HG02763 (cell line): ENCODE measurements around the gene CYP8B1.
"Not testable (repeated sequence)": the region's sequence is repeated elsewhere in the genome, so short reads cannot be mapped to it uniquely, and the experiment has no call there.

ENCODE experiments used
- ATAC-seq: cut with Tn5 transposase; IDR thresholded peaks from one replicate; pipeline ENCODE4 v1.9.1; 2021; ENCODE audit warnings: mild to moderate bottlenecking, moderate library complexity; ENCODE audit not compliant: unreplicated experiment

Gene CYP8B1

GRCh38 chr3:42886294-42886822, 10.7 kb upstream of the CYP8B1 start:
- no peak for ATAC-seq

DNA sequence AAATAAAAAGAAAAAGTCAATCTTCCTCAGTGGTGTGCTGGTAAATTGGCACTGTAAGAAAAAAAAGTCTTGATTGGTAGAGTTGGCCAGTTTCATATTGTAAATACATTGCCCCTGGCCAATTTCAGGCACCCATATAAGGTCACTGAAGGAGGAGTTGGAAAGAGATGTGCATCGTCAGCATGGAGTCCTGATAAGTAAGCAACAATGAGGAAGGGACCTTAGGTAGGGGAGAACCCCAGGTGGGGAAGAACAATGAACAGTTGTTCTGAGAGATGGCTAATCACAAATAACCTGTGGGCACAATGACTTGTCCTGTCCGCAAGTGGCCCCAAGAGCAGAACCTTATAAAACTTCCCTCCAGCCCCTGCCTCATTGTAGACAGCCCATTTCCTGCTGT, 8.6 kb upstream of the CYP8B1 start:
- ATAC-seq, result no peak

GRCh38 chr3:42883251-42883930, 7.7 kb upstream of the CYP8B1 start:
- ATAC-seq, result not testable (repeated sequence)

GRCh38 chr3:42880601-42881451, 5.1 kb upstream of the CYP8B1 start:
- peak; percentile 98 for ATAC-seq

- ATAC-seq, result no peak
Measured at GRCh38 chr3:42880183-42880582, 4.5 kb upstream of the CYP8B1 start.

- no peak for ATAC-seq
Measured at GRCh38 chr3:42877881-42878280, 2.2 kb upstream of the CYP8B1 start.

- ATAC-seq, result no peak
Measured at GRCh38 chr3:42876940-42877720, 1.5 kb upstream of the CYP8B1 start.

GRCh38 chr3:42876401-42876800, 722 bp upstream of the CYP8B1 start:
- ATAC-seq, result no peak

DNA sequence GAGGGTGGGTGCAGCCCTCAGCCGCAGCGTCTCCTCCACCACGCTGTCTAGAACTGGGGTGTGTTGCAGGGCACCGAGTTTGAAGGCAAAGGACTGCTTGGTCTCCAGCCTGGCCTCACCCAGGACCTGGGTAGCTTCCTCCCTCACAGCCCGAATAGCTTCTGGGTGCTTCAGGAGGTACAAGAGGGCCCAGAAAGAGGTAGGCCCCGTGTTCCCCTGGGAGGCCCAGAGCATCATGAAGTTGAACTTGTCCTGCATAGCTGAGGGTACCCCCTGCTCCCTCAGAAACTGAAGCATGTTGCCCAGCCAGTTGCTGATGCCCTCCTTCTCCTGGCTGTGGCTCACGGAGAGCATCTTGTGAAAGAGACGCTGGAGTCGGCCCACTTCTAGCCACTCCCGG, 930 bp downstream of the CYP8B1 start:
- ATAC-seq, result no peak

DNA sequence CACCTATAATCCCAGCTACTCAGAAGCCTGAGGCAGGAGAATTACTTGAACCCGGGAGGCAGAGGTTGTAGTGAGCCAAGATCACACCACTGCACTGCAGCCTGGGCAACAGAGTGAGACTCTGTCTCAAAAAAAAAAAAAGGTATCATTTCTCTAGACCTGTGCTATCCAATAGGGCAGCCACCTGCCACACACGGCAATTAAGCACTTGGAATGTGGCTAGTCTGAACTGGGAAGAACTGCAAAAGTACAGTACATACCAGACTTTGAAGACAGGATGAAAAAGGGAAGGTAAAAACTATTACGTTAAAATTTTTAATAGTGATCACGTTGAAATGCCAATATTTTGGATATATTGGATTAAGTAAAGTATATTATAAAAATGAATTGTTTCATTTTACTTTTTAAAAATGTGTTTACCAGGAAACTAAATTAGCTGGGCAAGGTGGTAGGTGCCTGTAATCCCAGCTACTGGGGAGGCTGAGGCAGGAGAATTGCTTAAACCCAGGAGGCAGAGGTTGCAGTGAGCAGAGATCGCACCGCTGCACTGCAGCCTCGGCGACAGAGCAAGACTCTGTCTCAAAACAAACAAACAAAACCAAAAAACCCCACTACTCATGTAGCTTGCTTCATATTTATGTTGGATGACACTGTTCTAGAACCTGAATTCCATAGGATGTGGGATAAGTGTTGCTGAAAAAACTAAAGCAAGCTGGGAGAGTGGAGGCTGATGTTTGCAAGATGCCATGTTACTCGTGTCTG, 2.3 kb downstream of the CYP8B1 start:
- ATAC-seq, result no peak

GRCh38 chr3:42872718-42873117, 3.0 kb downstream of the CYP8B1 start:
- ATAC-seq, result no peak

DNA sequence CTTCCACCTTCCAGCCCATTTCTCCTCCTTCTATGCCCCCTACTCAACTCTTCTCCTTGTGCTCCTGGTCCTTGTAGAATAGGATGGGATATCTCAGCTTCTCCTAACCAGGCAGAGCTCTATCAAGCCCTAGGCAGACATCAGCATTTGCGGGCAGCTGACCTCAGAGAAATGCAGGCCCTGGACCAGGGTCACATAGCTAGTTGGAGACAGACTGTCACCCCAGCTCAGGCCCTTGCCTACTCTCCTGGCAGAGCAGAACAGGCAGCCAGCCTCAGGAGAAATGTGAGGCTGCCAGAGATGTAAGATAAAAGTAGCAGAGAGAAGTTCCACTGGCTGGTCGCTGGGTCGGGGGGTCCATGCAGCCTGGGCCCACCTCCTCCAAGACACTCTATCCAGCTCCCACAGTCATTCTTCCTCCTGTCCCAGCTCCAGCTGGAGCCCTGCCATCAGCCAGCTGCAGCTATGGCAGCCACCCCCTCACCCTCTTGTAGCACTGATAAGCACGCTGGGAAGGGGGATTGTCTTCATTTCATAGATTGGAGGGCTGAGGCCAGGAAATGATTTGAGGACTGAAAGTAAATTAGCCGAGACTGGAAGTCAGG, 4.0 kb downstream of the CYP8B1 start:
- no peak for ATAC-seq

GRCh38 chr3:42868841-42869240, 6.8 kb downstream of the CYP8B1 start:
- ATAC-seq, result no peak

GRCh38 chr3:42867138-42867537, 8.5 kb downstream of the CYP8B1 start:
- no peak for ATAC-seq

GRCh38 chr3:42865256-42865655, 10.4 kb downstream of the CYP8B1 start:
- ATAC-seq, result no peak

GRCh38 chr3:42864321-42864950, 11.2 kb downstream of the CYP8B1 start:
- no peak for ATAC-seq

GRCh38 chr3:42856544-42856943, 19.1 kb downstream of the CYP8B1 start:
- no peak for ATAC-seq

DNA sequence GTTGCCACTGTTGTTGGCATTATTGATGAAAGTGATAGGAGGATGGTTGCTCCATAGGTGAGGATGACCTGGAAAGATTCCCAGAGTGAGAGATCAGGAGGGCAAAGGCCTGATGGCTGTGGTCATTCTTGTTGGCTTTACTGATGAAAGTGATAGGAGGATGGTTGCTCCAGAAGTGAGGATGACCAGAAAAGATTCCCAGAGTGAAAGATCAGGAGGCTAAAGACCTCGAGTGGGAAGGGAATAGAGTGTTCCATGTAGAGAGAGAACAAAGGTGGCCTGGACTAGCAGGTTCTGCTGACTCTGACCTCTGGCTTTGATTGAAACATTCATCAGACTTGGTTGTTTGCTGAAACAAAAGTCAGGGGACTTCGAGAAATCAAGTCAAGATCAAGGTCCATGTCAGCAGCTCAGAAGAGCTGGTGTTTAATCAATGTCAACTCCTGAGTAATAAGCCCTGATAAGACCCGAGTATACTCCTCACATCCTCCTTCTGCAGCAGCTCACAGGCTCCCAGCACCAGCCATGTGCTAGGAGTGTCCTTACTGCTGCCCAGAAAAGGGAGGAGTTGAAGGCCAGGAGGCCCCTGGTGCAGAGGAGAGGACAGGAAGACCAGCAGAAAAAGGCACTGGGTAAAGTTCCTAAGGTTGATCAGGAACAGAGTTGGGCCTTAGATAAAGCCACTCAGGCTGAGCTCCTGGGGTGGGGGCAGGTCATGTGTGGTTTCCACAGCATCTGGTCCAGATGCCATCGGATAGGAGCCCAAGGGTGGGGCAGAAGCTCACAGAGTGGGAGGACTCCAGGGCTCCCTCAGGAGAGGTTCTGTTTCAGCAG, 19.9 kb downstream of the CYP8B1 start:
- no peak for ATAC-seq

GRCh38 chr3:42855219-42855546, 20.5 kb downstream of the CYP8B1 start:
- no peak for ATAC-seq
